Stimulated activated CD4-positive, alpha-beta T cell treated with anti-CD3 and anti-CD28 coated beads, TNF-alpha, amount 100 ng/mL, for 48 hours (primary cell): ENCODE data around the gene TF.
"Not testable (repeated sequence)": the region's sequence is repeated elsewhere in the genome, so short reads cannot be mapped to it uniquely, and the experiment has no call there.

Experiments
- DNase-seq, 3 donors: peaks; one replicate each; pipeline ENCODE4 v3.0.0-alpha.2; 2020; ENCODE audit warnings: low read depth in 3 of 3

The TF gene

GRCh38 chr3:133745981-133746711 lies at the start of gene TF:
TF (plus strand) TSS chr3:133746393; CDS start chr3:133746441, 48 bp downstream.
- no peak for DNase-seq

DNA sequence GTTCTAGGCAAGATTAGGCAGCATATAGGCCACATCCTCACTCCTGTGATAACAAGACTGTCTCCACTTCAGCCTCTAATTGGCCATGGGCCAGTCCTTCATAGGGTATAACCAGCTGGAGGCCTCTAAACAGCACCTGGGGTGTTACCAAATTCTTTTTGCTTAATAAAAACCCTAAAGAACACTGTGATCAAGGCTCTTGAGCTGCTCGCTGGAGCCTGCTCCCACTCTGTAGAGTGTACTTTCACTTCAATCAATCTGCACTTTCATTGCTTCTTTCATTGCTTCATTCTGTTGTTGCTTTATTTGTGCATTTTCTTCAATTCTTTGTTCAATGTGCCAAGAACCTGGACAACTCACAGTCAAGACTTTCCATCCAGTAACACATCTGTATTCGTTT lies 48.2 kb upstream of the TF start:
- no peak for DNase-seq

DNA sequence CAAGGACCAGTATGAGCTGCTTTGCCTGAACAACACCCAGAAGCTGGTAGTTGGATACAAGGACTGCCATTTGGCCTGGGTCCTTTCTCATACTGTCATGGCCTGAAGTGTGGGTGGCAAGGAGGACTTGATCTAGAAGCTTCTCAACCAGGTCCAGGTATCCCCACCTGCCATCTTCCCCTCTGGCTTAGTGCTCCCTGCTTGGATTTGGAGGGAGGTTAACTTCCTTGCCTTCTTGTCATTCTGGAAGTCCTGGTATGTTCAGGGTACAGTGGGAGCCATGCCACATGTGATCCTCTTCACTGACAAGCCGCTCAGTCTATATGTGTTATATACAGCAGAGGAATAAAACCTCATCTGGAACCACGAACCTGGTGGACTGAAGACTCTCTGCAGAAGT lies 46.7 kb upstream of the TF start:
- DNase-seq: no peak

GRCh38 chr3:133699903-133700302 lies 46.3 kb upstream of the TF start:
- no peak for DNase-seq

DNA sequence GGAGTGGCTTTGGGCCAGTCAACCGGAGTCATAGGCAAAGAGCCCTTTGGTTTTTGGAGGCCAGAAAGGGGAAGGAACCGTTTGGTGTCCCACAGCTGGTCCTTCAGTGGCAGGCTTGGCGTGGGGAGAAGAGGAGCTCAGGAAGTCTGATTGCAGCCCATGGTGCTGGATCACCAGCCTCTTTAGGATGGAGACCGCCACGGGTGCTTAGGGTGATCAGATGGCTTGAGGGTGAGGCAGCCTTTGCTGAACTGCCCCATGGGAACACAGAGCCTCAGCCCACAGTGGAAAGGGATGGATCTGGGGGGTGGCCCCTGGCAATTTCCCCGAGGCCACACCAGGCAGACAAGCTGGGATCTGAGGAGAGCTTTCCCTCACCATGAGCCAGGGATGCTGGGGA lies 45.8 kb upstream of the TF start:
- DNase-seq: no peak

GRCh38 chr3:133701435-133702358 lies 44.5 kb upstream of the TF start:
- no peak for DNase-seq

- DNase-seq: no peak
These were observed 42.3 kb upstream of the TF start for GRCh38 chr3:133703915-133704314.

DNA sequence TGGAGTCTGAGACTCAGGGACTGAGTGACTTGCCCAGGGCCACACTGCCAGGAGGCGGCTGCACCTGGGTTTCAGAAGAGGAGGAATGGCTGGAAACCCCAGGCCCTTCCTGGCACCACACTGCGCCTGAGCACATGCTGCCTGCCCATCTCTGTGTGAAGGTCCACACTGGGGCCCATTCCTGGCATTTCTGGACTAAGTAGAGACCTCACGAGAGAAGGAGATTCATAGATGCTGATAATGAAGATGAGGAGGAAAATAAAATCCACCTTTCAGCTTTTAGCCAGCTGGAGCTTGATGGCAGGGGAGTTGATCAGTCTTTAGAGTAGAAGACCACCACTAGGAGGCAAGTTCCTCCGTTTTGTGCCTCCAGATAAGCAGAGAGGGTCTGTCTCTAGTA lies 40.2 kb upstream of the TF start:
- no peak for DNase-seq

DNA sequence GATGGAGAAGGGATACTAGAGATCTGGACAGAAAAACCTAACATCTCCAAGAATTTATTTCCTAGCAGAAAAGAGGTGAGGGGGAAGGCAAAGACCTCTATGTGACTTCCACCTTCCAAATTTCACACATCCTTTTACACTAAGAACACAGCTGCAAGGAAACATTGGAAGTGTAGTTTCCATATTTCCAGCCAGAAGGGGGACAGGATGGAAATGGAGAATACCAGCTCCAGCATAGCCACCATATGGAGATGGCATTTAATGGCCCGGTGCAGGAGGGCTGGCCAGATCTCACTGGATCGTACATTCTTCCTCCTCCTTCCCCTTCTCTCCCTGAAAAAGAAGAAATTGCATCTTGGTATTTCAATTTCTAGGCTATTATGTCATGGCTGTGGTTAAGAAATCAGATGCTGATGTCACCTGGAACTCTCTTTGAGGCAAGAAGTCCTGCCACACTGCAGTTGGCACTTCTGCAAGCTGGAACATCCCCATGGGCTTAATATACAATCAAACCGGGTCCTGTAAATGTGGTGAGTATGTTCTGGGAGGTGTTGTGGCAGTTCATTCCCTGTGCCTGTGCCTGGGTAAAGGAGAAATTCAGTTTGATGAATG lies 36.9 kb upstream of the TF start:
- DNase-seq: no peak

GRCh38 chr3:133711013-133711412 lies 35.2 kb upstream of the TF start:
- no peak for DNase-seq

DNA sequence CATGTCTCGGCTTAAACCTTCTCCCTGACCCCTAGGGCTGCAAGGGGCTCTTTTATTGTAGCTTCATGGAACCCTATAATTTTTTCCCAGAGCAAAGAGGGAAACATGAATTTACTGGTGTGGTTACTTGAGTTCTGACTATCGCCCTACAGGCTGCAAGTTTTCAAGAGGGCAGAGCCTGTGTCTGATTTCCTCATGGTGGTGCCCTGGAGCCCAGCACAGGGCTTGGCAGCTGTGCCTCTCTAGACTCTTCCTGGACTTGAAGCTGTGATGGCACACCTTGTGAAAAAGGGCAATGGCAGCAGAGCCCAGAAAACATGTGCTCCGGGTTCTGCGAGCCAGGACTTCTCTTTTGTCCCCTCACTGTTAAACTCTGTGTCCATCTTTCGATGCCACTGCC lies 34.2 kb upstream of the TF start:
- no peak for DNase-seq

DNA sequence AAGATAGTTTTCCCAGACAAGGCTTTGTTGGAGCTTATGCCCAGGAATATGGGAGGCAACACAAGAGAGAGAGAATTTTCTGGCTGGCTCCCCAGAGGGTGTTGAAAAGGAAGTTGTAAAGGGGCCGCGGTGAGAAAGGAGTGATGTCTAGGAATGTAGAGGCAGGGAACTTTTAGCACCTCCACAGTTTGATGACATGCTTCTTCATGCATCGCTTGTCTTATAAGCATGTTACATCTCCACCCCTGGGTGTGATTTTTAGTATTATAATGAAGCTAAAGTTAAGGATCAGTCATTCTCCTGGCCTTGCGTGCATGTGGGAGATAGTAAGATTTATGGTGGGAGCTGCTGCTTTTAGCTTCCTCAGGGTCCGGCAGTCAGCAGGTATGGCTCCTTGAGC lies 32.8 kb upstream of the TF start:
- DNase-seq: no peak

GRCh38 chr3:133717424-133717823 lies 28.8 kb upstream of the TF start:
- DNase-seq: no peak

DNA sequence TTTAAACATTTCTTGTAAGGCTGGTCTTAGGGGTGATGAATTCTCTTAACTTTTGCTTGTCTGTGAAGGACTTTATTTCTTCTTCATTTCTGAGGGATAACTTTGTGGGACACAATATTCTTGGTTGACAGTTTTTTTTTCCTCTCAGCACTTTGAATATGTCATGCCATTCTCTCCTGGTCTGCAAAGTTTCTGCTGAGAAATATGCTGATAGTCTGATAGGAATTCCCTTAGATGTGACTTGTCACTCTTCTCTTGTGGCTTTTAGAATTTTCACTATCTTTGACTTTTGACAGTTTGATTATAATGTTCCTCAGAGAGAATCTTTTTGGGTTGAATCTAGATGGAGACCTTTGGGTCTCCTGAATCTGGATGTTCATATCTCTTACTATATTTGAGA lies 23.3 kb upstream of the TF start:
- no peak for DNase-seq

GRCh38 chr3:133730993-133731392 lies 15.2 kb upstream of the TF start:
- DNase-seq: no peak

- not testable (repeated sequence) for DNase-seq
These were observed 14.0 kb upstream of the TF start for GRCh38 chr3:133732231-133732630.

DNA sequence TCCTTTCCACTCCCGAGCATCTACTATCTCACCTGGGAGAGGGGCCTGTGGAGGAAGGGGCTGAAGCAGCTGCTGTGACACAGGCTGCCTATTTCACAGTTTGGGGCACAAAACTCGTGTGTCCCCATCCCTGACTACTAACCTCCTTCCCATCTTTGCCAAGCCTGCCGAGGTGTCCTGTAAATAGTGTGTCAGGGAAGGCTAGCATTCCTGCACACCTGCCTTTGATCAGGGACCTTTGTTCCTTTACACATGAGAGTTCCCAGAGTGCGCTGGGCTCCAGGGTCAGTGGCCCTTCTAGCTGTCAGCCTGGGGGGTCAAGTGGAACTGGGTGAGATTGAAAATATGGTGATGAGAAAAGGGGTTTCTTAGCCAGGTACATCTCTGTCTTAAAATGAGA lies 13.0 kb upstream of the TF start:
- no peak for DNase-seq

DNA sequence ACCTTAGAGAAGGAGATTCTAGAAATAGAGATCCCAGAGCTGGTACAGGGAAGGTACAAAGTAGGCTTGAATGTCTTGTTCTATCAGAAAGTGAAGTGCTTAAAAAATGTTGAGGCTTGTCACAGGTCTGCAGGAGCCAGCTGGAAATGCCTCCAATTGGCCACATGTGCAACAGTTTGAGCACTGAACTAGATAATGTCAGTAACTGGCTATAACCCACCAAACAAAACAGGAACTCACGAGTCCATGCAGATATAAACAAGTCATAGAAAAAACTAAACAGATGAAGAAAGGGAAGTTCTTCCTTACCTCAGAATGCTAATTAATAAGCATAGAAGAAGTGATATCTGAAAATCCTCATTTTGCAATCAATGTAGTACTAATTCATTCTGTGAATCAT lies 11.9 kb upstream of the TF start:
- DNase-seq: no peak

DNA sequence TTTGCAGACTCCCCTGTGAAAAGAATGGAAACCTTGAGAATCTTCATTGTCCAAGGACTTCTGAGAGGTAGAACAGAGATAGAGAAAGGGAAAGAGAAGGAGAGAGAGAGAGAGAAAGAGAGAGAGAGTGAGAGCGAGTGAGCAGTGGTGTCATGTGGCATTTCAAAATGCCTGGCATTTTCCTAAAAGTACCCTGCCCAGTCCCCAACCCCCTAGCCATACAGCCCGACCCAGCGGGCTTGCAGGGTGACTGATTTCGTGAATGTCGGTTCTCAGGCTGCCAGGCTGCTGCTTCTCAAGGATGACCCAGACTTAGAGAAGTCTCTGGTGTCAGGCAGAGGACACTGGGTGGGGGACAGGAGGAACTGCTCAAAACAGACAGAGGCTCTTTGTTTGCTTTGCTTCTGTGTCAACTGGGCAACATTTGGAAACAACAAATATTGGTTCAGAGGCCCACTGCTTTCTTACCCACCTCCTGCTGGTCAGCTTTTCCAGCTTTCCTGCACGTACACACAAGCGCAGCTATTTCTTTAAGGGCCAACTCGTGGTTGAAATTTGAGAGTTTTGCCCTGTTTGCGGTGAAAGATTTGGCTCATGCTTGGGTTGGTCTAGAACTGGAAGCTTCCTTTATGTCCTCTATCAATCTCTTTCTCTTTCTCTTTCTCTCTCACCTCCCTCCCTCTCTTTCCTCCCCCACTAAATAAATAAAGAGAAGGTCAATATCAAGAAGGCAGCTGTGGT lies 3.7 kb upstream of the TF start:
- DNase-seq: no peak

GRCh38 chr3:133744241-133744640 lies 2.0 kb upstream of the TF start:
- no peak for DNase-seq

- no peak for DNase-seq
These were observed 1.1 kb upstream of the TF start for GRCh38 chr3:133745108-133745507.

GRCh38 chr3:133746712-133747066 lies 496 bp downstream of the TF start:
- DNase-seq: no peak
